Measurements from ENCODE around the gene RPS6KA2. TPM values are rescaled to one million over a fixed set of nuclear protein-coding genes. Genes with fewer than 3 reads are reported as not detected.

Gene RPS6KA2
- polyA plus RNA-seq, 1 donor, result 25.9 TPM

DNA sequence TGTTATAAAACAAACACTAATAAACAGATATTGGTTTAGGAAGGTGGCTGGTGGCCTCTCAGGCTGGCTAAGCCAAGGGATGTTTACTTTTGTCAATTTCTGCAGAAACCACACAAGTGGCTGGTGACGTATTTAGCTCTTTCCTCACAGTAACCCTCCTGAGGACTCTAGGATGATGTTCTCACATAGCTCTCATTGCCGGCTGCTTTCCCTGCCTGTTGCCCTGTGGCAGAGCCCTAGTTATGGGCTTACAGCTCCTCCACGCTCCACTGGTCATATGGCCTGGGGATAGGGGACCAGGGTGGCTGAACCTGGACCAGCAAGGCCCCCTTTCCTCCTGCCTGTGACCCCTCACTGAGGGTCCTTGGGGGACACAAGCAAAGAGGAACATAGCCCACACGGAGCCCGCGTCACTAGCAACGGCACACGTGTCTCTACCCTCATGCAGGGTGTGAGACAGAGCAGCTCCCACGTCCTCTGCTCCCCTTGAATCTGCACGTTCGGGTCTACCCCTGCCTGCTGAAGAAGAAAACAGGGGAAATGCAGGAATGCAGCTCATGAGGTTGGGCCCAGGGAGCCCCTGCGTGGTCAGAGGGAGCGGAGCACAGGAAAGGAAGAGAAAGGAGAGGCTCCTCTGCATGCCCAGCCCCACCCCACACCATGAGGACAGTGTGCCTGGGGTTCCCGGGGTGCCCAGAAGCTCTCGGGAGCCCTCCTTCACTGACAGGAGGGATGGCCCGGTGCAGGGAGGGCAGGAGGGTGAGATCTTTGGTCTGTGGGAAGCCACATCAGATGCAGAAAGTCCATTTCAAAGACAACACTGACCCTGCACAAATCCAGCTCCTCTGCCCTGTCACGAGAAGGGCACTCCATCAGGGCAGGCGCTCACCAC is 54.4 kb downstream of the RPS6KA2 start:
- DNase-seq, result no peak

DNA sequence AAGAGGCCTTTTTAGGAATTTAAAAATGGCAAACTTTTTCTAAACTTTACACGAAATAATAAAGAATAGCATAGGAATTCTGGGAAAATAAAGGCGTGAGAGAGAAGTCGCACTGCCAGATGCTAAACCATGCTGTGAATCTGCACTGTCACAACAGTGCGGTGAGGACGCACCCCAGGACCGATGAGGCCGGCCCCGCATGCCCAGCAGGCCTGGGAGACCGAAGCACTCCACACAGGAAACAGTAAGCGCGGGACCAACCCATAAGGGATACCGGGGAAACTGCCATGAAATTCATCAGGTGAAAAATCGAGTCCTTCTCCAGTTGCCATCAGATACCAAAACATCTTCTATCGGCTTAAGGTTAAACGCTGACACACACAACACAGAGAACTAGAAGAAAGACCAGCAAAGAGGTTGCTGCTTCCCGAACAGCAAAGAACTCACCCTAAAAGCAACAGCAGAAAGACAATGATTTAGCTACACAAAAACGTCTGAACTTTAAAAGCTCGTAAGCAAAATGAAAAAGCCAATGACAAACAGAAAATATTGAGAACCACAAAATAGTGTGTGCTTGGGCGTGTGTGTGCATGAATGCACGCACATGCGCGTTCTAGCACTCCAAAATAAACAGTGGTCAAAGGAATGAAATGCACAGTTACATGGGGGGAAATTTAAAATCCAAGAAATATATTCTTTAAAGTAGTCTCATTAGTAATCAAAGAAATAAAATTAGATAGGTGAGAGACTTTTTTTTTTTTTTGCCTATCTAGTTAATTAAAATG is 55.9 kb downstream of the RPS6KA2 start:
- no peak for DNase-seq

DNA sequence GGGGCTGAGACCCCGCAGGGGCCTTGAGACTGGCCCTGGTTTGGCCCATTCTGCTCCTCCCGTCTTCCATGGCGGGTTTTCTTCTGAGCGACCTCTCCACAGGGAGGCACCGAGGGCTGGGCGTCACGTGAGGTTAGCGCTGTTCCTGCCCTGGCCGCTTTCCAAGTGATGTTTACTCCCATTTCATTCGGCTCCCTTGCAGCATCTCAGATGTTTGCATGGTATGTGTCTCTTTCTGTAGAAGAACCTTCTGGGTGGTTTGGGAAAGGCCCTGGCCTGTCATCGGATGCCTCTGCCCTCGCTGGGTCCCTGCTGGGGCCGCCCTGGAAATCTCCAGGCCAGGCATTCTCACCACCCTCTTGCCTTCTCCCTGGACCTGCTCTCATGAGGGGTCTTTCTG is 57.8 kb downstream of the RPS6KA2 start:
- DNase-seq, result no peak

DNA sequence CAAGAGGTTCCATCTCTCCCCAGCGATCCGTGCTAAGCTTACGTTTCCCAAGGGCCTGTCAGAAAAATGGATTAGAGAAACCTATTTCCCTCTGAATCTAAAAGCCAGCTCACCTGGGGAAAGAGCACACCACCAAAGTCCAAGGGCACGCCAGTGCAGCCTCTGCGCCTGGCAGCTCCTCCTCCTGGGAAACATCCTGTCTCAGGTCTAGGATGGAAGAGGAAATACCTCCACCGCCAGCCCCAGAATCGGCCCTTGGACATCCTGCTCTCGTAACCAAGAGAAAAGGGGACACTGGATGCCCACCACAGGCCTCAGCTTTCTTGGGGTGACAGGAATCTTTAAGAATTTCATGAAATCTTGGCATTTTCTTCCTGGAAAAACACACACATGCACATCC is 59.2 kb downstream of the RPS6KA2 start:
- DNase-seq, result no peak

DNA sequence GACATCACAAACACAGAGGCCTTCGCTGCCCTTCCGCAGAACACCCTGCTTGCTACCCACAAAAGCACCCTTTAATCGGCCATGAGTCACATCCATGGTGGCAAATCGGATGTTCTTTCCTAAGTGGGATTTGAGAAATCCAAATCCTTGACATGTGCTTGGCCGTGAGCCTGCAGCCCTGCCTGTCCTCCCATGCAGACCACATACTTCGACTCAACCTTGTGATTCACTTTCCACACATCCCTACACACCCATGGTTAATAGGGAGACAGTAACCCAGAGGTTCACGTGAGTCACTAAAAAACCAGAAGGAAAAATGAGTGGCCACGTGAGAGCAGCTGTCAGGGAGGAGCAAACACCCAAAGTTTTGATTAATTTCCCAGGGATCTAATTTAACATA is 59.9 kb downstream of the RPS6KA2 start:
- no peak for DNase-seq

DNA sequence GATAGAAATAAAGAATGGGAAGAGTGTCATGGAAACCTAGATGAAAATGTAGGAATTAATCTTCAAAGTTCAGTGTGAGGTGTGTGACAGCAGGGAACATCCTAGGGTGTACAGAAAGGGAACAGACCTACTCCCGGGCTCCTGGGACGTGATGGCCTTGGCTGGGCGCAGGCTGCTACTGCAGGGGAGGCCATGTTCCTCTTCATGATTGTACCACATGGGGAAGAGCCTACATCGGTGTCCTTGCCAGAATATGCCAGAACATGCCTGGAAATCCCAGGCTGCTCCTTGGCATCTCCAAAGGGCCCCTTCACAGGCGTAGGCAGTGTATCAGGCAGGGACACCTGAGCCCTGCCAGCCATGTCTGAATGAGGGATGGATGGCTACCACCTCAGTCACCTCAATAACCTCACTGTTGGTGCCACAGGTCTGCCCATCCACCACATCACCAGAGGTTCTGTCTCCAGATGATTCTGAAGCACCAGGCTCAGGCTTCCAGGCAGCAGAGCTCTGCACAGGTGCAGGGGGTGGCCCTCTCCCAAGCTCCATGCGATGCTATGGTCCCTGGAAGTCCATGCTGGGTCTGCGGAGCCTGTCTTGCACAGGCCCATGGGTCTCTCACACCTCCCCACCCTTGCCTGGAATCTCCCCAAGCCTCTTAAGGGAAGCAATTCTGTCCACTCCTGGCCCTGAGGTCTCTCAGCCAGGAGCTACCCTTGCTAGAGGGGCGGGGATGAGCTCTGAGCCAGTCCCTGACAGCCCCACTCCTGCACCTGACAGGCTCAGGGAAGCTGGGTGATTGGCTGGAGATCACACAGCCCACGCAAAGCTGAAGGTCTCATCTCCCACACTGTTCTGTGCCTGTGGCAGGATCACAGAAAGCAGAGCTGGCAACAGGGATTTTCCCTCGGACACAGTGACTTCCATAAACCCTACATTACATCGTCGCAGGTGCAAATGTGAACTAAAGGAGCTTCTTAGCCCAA is 60.7 kb downstream of the RPS6KA2 start:
- no peak for DNase-seq

DNA sequence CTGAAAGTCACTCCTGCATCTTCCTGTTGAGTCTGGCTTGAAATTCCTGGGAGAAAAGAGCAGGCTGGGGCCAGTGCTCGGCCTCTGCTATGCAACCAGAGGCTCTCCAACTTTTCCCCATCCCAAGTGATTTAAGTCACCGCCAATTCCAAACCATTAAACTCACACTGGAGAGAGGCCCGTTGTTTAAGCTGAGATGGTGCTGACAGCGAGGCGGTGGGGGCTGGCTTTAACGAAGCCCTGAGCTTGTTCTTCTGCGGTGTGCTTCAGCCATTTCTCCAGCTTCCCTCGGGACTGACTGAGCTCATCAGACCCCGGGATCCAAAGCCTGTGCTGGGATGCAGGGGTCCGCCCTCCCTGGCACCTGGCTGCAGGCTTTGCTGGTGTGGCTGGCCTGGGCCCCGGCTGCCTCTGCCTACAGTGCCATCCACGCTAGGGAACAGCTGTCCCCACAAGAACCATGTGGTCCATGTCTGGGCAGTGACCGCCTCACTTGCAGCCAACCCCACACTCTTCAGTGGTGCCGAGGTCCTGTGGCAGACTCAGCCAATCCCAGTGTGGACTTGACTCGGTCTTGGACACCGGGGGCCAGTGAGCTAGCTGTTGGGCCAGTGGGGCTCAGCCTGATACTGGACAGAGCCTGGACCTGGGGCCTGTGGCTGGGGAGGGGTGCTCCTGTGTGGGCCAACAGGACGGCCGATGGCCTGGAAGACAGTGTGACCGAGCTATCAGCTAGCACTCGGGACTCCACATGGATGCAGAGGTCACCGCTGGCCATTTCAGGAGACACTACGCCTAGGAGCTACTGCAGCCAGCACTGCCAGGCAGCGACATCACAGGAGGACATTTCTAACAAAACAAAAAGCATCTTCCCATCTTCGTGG is 61.7 kb downstream of the RPS6KA2 start:
- no peak for DNase-seq

DNA sequence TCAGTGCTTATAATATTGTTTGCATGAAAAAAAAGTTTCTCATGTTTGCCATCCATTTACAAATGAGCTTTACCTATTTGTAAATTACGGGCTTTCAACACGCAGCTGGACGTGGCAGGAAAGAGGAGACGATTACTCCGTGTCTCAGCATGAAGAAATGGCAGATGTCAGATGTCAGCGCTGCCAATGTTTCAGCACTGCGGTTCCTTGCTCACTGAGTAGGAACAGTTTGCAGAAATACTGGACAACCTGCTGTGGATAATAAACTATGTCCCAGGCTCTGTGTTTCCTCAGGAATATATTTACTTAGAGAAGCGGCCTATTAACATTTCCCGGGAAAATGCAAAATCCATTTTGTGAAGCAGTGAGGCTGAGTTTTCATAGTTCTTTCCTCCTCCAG is 63.2 kb downstream of the RPS6KA2 start:
- DNase-seq, result no peak

DNA sequence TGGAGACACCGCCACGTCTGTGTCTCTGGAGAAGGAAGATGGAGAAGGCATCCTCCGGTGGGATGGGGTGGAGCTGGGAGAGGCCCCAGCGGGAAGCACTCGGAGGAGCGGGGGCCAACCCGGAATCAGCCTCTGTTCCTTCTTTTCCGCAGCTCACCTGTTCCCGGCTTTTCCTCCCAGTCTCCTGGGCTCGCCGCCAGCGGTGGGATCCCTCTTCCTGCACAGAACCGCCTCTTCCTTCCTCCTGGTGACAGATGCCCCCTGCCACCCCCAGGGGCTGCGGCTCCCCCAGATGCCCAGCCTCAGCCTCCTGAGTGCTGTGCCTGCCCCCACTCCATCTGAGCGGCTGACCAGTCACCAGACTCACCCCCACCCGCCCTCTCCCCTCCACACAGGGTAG is 63.9 kb downstream of the RPS6KA2 start:
- no peak for DNase-seq

DNA sequence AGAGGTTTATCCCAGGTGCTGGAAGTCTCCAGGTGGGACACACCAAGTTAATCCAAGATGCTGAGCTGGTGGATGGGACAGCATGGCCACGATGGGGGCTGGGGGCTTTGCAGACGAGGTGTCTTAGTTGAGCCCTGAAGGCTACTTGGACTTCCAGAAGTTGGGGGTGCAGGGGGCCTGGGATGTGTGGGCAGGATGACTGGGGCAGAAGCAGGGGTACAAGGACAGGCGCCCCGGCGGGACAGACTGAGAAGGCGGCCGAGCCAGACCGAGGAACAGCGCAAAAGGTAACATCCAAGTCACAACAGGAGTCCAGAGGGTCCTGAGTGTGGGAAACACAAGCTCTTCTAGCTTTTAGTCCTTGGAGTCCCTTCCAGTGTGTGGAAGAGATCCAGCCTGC is 64.3 kb downstream of the RPS6KA2 start:
- no peak for DNase-seq

DNA sequence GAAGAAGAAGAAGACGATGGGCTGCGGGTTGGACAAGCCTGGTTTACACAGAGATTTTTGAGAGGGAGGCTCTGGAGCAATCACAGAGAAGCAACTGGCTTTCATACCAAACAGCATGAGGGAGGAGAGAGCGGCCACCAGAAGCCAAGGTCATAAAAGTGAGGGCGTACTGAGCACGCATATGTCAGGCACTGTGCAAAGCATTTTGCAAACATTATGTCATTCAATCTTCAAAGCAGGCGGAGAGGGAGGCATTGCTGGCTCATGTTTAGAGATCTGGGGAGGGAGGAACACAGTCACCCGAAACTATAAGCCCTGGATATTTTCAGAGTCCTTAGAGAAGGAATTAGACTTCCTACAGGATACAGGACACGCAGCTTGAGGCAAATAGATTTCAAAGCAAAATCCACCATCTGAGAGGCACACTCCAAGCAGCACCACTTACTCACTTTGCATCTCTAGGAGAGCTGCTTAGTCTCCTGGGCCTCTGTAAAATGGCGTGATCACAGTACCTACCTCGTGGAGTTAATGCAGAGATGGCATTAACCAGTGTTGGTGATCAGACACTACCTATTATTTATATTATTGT is 65.2 kb downstream of the RPS6KA2 start:
- no peak for DNase-seq

DNA sequence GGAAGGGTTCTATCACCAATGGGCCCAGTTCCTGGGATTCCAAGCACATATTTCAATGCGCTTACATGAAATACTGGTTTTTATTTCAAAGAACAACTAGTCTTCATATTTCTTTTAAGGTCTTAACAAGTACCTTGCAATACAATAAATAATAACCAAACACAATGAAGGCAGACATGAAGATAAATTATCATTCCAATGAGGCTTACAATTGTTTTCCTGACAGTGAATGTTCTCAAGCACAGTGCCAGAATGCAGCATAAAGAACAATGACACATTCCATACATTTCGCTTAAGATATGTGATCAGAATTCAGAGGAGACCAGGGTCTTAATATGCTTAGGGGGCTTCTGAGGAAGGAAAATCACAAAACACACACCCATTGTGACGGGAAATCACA is 66.8 kb downstream of the RPS6KA2 start:
- DNase-seq, result no peak

DNA sequence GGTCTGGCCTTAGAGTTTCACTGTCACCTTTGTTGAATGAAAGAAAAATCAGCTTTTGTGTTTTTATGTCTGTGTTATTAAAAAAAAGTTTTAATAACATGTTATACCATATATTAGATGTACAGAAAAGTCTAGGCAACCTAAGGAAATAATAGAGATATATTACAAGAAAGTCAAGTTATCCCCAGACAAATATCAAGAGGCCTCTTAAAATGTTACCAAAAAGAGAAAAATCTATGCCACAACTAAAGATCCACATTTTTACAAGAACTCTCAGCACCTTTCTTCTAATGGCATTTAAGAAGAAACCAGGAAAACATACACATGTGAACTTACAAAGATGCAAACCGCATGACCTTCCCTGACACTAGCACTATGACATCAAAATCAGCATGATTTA is 67.4 kb downstream of the RPS6KA2 start:
- DNase-seq, result no peak

DNA sequence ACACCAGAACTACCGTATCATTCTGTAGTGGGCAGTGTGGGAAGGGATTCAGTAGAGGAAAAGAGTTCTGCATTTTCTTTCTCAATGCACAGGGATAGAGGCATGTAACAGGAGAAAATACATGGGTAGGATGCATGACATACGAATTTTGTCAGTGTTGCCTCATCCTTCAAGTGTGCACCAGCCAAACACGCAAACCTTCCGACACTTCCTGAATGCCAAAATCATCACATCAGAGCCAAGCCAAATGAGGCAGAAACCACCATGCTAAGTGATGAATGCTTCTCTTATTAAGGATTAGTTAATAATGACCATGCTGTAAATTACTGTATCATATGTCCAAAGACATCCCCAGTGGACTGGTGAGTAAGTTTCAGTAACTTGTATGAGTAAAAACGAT is 67.8 kb downstream of the RPS6KA2 start:
- DNase-seq, result no peak

DNA sequence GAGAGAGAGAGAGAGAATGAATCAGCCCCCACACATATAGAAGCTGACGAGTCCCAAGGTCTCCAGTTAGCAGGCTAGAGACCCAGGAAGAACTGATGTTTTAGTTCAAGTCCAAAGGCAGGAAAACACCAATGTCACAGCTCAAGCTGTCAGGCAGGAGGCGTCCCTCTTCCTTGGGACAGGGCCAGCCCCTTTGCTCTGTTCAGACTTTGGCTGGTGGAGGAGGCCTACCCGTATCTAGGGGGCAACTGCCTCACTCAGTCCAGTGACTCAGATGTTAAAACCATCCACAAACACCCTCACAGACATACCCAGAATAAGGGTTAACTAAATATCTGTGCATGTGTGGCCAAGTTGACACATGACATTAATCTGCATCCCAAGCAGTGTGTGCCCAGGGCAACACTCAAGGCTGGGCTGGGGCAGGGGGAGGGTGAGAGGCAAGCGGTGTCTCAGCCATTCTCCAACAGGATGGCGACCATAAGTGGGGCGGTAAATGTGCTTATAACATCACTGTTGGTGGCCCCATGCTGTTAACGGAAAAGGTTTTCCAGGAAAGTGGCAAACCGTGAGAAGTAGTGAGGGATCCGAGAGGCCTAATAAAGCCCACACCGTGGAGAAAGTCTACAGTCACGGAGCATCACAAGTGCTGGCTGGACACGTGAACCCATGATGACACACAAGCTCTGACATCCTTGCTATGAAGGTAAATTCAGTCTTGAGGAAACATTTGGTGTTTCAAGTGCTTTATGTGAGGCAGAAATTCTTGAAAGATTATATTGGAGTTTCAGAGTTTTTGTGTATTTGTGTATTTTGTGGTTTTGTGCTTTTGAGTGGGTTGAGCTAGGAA is 68.7 kb downstream of the RPS6KA2 start:
- DNase-seq, result no peak

DNA sequence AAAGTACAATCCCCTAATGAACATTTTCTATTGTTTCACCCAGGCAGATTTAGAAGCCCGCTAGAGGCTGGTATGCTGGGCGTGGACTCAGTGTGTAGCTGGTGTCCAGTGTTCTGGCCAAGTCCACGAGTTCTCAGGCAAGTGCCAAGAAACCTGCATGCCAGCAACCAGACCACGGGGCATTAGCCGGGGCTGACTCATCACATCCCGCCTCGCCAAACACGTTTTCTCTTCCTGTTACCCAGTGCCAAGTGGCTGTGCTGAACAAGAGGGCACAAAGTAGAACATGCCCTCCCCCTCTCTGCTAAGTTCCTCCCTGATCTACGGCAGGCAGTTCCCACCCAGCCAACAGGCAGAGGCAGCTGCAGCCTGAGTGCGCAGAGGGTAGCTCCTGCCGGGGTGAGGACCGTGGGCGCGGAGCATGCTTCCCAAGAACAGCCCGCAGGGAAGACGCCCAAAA is 70.2 kb downstream of the RPS6KA2 start:
- peak; percentile 61 for DNase-seq

DNA sequence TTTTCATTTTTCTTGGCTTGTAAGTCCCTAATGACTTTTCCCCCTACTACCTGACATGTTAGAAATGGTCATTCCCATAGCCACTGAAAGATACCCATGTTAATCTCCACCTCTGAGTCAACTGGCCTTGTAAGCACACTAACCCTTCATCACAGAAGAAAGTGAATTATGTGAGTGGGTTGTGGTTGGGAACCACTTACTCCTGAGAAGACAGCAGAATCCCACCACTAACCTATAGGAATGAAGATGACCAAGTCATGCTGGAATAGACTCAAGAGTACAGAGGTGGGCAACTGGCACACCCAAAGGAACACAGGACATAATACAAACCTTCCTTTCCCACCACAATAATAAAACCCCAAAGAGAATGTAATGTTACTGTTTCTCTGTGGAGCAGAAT is 70.7 kb downstream of the RPS6KA2 start:
- no peak for DNase-seq

DNA sequence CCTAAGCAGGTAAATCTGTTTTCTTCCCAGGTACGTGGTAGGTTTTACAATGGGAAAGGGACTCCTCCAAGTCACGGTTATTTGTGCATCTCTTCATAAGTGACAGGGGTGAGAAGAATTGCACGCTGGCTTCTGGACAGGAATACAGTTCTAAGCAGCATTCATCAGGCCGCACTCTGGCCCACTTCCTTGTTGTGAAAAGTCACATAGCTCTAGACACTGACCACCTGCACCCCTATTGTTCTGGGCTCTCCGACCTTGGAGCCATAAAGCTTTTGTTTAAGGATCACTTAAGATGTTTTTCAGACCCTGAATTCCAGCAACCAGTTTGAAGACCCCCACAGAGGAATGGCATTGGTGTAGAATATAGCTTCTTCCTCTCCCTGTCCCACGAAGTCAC is 72.0 kb downstream of the RPS6KA2 start:
- DNase-seq, result no peak

DNA sequence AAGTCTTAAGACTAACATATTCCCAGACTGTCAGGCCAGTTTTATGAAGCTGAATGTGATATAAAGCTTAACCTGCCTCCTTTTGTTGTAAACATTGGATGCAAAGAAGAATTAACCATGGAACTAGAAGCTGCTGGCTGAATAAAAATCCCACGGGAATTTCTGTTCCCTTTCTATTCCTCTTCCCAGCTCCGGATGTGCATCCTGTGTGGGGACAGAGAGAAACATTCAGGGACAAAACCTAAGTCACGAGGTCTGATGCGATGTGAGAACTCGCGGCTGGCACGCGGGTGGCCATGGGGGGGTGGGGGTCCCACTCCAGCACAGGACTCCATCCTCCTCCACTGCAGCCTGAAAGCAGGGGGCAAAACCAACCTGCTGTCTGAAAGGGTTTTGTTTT is 72.7 kb downstream of the RPS6KA2 start:
- DNase-seq, result no peak

All from hindlimb muscle (tissue), 1 donor.